Endothelial cell of umbilical vein (primary cell): ENCODE data around the gene SLC8A2. TPM values are rescaled to one million over a fixed set of nuclear protein-coding genes. Genes with fewer than 3 reads are reported as not detected.

Experiments used
- Bru-seq: library from RNA; stranded (reverse); fragments of 400-500 nt; gene quantifications from one replicate; lab custom pipeline; 2021; lab: Mats Ljungman, UMichigan
- BruChase-seq, 2 experiments: library from RNA; stranded (reverse); fragments of 400-500 nt; gene quantifications; one replicate each; lab custom pipeline; 2021; lab: Mats Ljungman, UMichigan
- BruUV-seq: library from RNA; stranded (reverse); fragments of 400-500 nt; replicated peaks from 2 replicates; lab custom pipeline; 2021; lab: Mats Ljungman, UMichigan
- CTCF ChIA-PET: fragments of 300-600, 350-600 bp; sonication (Branson Sonifier 250); formaldehyde crosslinking; loops from one replicate; lab custom pipeline; 2021; ENCODE audit warnings: antibody characterized with exemption, inconsistent platforms; lab: Charles Lee
- POLR2A ChIA-PET: fragments of 300-600, 350-600 bp; sonication (Branson Sonifier 250); formaldehyde crosslinking; loops from one replicate; lab custom pipeline; 2021; ENCODE audit warnings: antibody characterized with exemption, inconsistent platforms; lab: Charles Lee
- DNase-seq: peaks from one replicate; pipeline ENCODE4 v3.0.0-alpha.2; 2011; ENCODE audit warnings: low read depth, low spot score
- FAIRE-seq: peaks from 2 replicates; lab custom pipeline; 2011; peaks lifted over from hg19 to GRCh38; lab: Jason Lieb, UNC
- H2AFZ ChIP-seq: 2 replicates; pipeline ENCODE4 v1.6.0; 2012; ENCODE audit warnings: low read depth, low read length, control low read depth, inconsistent platforms
- H3K27ac ChIP-seq: 2 replicates; pipeline ENCODE4 v1.5.1; 2011; ENCODE audit warnings: low read depth, mild to moderate bottlenecking, control low read depth, low read length, moderate library complexity; ENCODE audit not compliant: insufficient read depth
- H3K27me3 ChIP-seq, 2 experiments: 2 replicates each; pipeline versions ENCODE4 v1.6.0 to v1.6.1; 2011; ENCODE audit warnings: low read length in 2 of 2, mixed read lengths in 1 of 2; ENCODE audit not compliant: control insufficient read depth in 2 of 2, insufficient read depth in 2 of 2
- H3K36me3 ChIP-seq, 2 experiments: 2 replicates in 1 of 2; 3 replicates in 1 of 2; pipeline ENCODE4 v1.5.1; 2011; ENCODE audit warnings: low read length in 2 of 2, mild to moderate bottlenecking in 1 of 2, moderate library complexity in 1 of 2; ENCODE audit not compliant: control insufficient read depth in 2 of 2, insufficient read depth in 2 of 2; ENCODE audit errors: extremely low read depth in 1 of 2
- H3K4me1 ChIP-seq: 3 replicates; pipeline ENCODE4 v1.5.1; 2011; ENCODE audit warnings: mild to moderate bottlenecking, low read length; ENCODE audit not compliant: control insufficient read depth, insufficient read depth; ENCODE audit errors: extremely low read depth
- H3K4me2 ChIP-seq: 2 replicates; pipeline ENCODE4 v1.6.1; 2011; ENCODE audit warnings: low read length, control low read depth, mixed read lengths; ENCODE audit not compliant: insufficient read depth
- H3K4me3 ChIP-seq, 3 experiments: fragments of 200-600 bp in 1 of 3; sonication (generic), shearing (Covaris generic) in 1 of 3; replicated peaks in 1 of 3; 2 replicates each; pipeline ENCODE4 v1.5.1; 2011 to 2016; ENCODE audit warnings: control low read depth in 3 of 3, low read length in 3 of 3, mild to moderate bottlenecking in 2 of 3, inconsistent platforms in 1 of 3, low read depth in 1 of 3, moderate library complexity in 1 of 3; ENCODE audit not compliant: insufficient read depth in 1 of 3
- H3K79me2 ChIP-seq: 2 replicates; pipeline ENCODE4 v1.6.0; 2012; ENCODE audit warnings: low read length, inconsistent platforms; ENCODE audit not compliant: control insufficient read depth, insufficient read depth
- H3K9ac ChIP-seq: replicated peaks from 2 replicates; pipeline ENCODE3; 2011; ENCODE audit warnings: low read length, control low read depth; ENCODE audit not compliant: insufficient read depth; ENCODE audit errors: extremely low read depth
- H3K9me1 ChIP-seq: replicated peaks from 3 replicates; pipeline ENCODE4 v1.6.0; 2011; ENCODE audit warnings: mild to moderate bottlenecking, low read length; ENCODE audit not compliant: control insufficient read depth, insufficient read depth; ENCODE audit errors: extremely low read depth
- H3K9me3 ChIP-seq: replicated peaks from 2 replicates; pipeline ENCODE4 v1.5.1; 2012; ENCODE audit warnings: low read length, inconsistent platforms; ENCODE audit not compliant: control insufficient read depth, insufficient read depth
- H4K20me1 ChIP-seq: replicated peaks from 2 replicates; pipeline ENCODE3; 2011; ENCODE audit warnings: mild to moderate bottlenecking, low read length; ENCODE audit not compliant: control insufficient read depth, insufficient read depth; ENCODE audit errors: extremely low read depth
- EZH2 ChIP-seq: IDR thresholded peaks from 2 replicates; pipeline ENCODE4 v1.6.1; 2012; ENCODE audit warnings: borderline replicate concordance, low read depth, mild to moderate bottlenecking, moderate library complexity, low read length, inconsistent platforms; ENCODE audit not compliant: severe bottlenecking
- FOS ChIP-seq: IDR thresholded peaks from 2 replicates; pipeline ENCODE4 v1.6.1; 2011; ENCODE audit warnings: mild to moderate bottlenecking, low read length, moderate library complexity, borderline replicate concordance; ENCODE audit not compliant: insufficient read depth
- GATA2 ChIP-seq: IDR thresholded peaks from 2 replicates; pipeline ENCODE4 v1.7.0; 2011; ENCODE audit warnings: low read depth, mild to moderate bottlenecking, moderate library complexity, mixed read lengths, low read length; ENCODE audit not compliant: insufficient read length, insufficient read depth
- JUN ChIP-seq: IDR thresholded peaks from 2 replicates; pipeline ENCODE4 v1.6.1; 2011; ENCODE audit warnings: borderline replicate concordance, low read depth; ENCODE audit not compliant: insufficient read length, insufficient read depth
- MAX ChIP-seq: IDR thresholded peaks from 2 replicates; pipeline ENCODE4 v1.6.1; 2011; ENCODE audit not compliant: insufficient read depth, insufficient read length
- MYC ChIP-seq: IDR thresholded peaks from one replicate; pipeline ENCODE4 v1.6.1; 2011; ENCODE audit warnings: mild to moderate bottlenecking, low read depth, low read length
- POLR2A ChIP-seq: IDR thresholded peaks from 2 replicates; pipeline ENCODE4 v1.6.1; 2012; ENCODE audit warnings: low read depth, mild to moderate bottlenecking, control low read depth, low read length
- POLR2AphosphoS5 ChIP-seq: IDR thresholded peaks from 2 replicates; pipeline ENCODE4 v1.6.1; 2012; ENCODE audit warnings: low read depth, mild to moderate bottlenecking, control low read depth, low read length, moderate library complexity; ENCODE audit not compliant: insufficient read depth
- dilution Hi-C: fragments of 300-500 bp; cut with MboI; formaldehyde crosslinking; loops from one replicate; pipeline ENCODE4 v1.15.0; 2019; ENCODE audit warnings: low sequenced_read_pairs; ENCODE audit not compliant: extremely low pct_ligation_motif_present
- intact Hi-C: fragments of 100-400 bp; cut with micrococcal nuclease; formaldehyde crosslinking; loops from one replicate; pipeline ENCODE4 v1.10.0; 2022
- long read RNA-seq: library from polyadenylated mRNA; stranded (forward); transcript quantifications from one replicate; pipeline ENCODE4 v2.0.0, GENCODE V29; 2021
- polyA minus RNA-seq, 3 experiments: library from RNA; depleted of rRNA, polyadenylated mRNA; stranded (reverse); fragments of >200 nt; gene quantifications; 1 replicate in 1 of 3; 2 replicates in 2 of 3; pipeline ENCODE4 v1.2.3, GENCODE V29; 2011
- polyA plus RNA-seq, 4 experiments: library from polyadenylated mRNA; depleted of rRNA in 3 of 4; stranded (reverse) in 3 of 4; unstranded in 1 of 4; fragments of >200 nt; gene quantifications; 2 replicates each; pipeline versions ENCODE4 v1.2.1 to v1.2.3, GENCODE V29; 2011 to 2012; ENCODE audit warnings: missing spikeins in 1 of 4
- total RNA-seq: library from RNA; stranded (reverse); gene quantifications from 2 replicates; pipeline ENCODE4 v1.2.3, GENCODE V29; 2021
- TF ChIP-seq, protein P1 (sequence below), 2 donors: IDR thresholded peaks; 1 replicate in 1 of 2; 2 replicates in 1 of 2; pipeline ENCODE4 v1.5.1; 2011; ENCODE audit warnings: low read length in 2 of 2, mild to moderate bottlenecking in 2 of 2, moderate library complexity in 2 of 2, control low read depth in 1 of 2, inconsistent platforms in 1 of 2, low read depth in 1 of 2; ENCODE audit not compliant: insufficient read depth in 1 of 2; ENCODE audit errors: extremely low read depth in 1 of 2

The SLC8A2 gene, protein sequence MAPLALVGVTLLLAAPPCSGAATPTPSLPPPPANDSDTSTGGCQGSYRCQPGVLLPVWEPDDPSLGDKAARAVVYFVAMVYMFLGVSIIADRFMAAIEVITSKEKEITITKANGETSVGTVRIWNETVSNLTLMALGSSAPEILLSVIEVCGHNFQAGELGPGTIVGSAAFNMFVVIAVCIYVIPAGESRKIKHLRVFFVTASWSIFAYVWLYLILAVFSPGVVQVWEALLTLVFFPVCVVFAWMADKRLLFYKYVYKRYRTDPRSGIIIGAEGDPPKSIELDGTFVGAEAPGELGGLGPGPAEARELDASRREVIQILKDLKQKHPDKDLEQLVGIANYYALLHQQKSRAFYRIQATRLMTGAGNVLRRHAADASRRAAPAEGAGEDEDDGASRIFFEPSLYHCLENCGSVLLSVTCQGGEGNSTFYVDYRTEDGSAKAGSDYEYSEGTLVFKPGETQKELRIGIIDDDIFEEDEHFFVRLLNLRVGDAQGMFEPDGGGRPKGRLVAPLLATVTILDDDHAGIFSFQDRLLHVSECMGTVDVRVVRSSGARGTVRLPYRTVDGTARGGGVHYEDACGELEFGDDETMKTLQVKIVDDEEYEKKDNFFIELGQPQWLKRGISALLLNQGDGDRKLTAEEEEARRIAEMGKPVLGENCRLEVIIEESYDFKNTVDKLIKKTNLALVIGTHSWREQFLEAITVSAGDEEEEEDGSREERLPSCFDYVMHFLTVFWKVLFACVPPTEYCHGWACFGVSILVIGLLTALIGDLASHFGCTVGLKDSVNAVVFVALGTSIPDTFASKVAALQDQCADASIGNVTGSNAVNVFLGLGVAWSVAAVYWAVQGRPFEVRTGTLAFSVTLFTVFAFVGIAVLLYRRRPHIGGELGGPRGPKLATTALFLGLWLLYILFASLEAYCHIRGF
- not detected in 2 replicates for total RNA-seq
- polyA plus RNA-seq: not detected in 2 replicates
- not detected in 2 replicates for polyA plus RNA-seq (2011; cell fraction: cytosol; rRNA removed)
- 0.29 TPM in 1 of 2 replicates, not detected in the other for polyA plus RNA-seq (2011; cell fraction: nucleus; rRNA removed)
- polyA plus RNA-seq (2012): not detected in 2 replicates
- not detected in 2 replicates for polyA minus RNA-seq
- polyA minus RNA-seq (2011; cell fraction: cytosol; rRNA and poly(A)+ RNA removed): not detected
- not detected in 2 replicates for polyA minus RNA-seq (2011; cell fraction: nucleus; rRNA and poly(A)+ RNA removed)
- percentile 2 among the genes with signal in this experiment for Bru-seq, nascent RNA
- percentile 25 among the genes with signal in this experiment for BruChase-seq, experiment 1, labeled RNA remaining after a 6-hour chase
- BruChase-seq, experiment 2, labeled RNA remaining after a 2-hour chase: percentile 9 among the genes with signal in this experiment
- long read RNA-seq: 0 reads

- no peaks in the 10 kb centered on the region for H3K36me3 ChIP-seq
- H4K20me1 ChIP-seq: no peaks in the 10 kb centered on the region
- H2AFZ ChIP-seq: no peak within 1 kb of the TSS
- no peak for FAIRE-seq
- H3K9me1 ChIP-seq: no peaks in the 10 kb centered on the region
- DNase-seq: peak; percentile 46
- dilution Hi-C loops (no loop called here), intact Hi-C loops (no loop called here)
- TF ChIP-seq GATA2 (no peak), JUN (no peak), POLR2AphosphoS5 (no peak), MAX (no peak), MYC (no peak), FOS (no peak), POLR2A (no peak), EZH2 (no peak)
- TF ChIP-seq, protein P1, sequence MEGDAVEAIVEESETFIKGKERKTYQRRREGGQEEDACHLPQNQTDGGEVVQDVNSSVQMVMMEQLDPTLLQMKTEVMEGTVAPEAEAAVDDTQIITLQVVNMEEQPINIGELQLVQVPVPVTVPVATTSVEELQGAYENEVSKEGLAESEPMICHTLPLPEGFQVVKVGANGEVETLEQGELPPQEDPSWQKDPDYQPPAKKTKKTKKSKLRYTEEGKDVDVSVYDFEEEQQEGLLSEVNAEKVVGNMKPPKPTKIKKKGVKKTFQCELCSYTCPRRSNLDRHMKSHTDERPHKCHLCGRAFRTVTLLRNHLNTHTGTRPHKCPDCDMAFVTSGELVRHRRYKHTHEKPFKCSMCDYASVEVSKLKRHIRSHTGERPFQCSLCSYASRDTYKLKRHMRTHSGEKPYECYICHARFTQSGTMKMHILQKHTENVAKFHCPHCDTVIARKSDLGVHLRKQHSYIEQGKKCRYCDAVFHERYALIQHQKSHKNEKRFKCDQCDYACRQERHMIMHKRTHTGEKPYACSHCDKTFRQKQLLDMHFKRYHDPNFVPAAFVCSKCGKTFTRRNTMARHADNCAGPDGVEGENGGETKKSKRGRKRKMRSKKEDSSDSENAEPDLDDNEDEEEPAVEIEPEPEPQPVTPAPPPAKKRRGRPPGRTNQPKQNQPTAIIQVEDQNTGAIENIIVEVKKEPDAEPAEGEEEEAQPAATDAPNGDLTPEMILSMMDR (IDR thresholded peaks at IDR 0.05; ENCODE audit: extremely low read depth in 1 of 2, insufficient read depth in 1 of 2, low read depth in 1 of 2, low read length in 2 of 2): no peak
- no peak within 1 kb of the TSS for H3K27ac ChIP-seq
- H3K27me3 ChIP-seq: peaks cover 23 to 28% of the 10 kb centered on the region in 2 experiments
- CTCF ChIA-PET: interaction anchor here (0.8 kb wide), 1 partner anchor 12 kb away, joined by 3 read pairs; the partner anchor contains the start of gene KPTN
- H3K4me3 ChIP-seq: no peak within 1 kb of the TSS
- H3K4me1 ChIP-seq: no peaks in the 10 kb centered on the region
- POLR2A ChIA-PET: interaction anchor here (0.5 kb wide), 1 partner anchor 9 kb away, joined by 5 read pairs; no protein-coding TSS in a partner anchor
- BruUV-seq: no TSS peak
- H3K9me3 ChIP-seq: no peaks in the 10 kb centered on the region
- no peak within 1 kb of the TSS for H3K4me2 ChIP-seq
- no peaks in the 10 kb centered on the region for H3K79me2 ChIP-seq
- H3K9ac ChIP-seq: no peak within 1 kb of the TSS
Measured at GRCh38 chr19:47471733-47472457, at the start of gene SLC8A2. Gene SLC8A2 (minus strand): TSS chr19:47471893. CDS start chr19:47466403, 5,490 bp downstream.
